ENCODE results near the gene LOXL1.

Gene LOXL1

GRCh38 chr15:73981761-73982221 lies 55.5 kb downstream of the LOXL1 start:
- DNase-seq (ENCODE audit: low read depth): no peak

GRCh38 chr15:73982222-73982962 lies 56.1 kb downstream of the LOXL1 start:
- no peak for DNase-seq (ENCODE audit: low read depth)

GRCh38 chr15:73983211-73983727 lies 57.0 kb downstream of the LOXL1 start:
- no peak for DNase-seq (ENCODE audit: low read depth)

- DNase-seq (ENCODE audit: low read depth): no peak
Observed at GRCh38 chr15:73983773-73984172, 57.5 kb downstream of the LOXL1 start.

- no peak for DNase-seq (ENCODE audit: low read depth)
Observed at GRCh38 chr15:73984208-73984979, 58.1 kb downstream of the LOXL1 start.

DNA sequence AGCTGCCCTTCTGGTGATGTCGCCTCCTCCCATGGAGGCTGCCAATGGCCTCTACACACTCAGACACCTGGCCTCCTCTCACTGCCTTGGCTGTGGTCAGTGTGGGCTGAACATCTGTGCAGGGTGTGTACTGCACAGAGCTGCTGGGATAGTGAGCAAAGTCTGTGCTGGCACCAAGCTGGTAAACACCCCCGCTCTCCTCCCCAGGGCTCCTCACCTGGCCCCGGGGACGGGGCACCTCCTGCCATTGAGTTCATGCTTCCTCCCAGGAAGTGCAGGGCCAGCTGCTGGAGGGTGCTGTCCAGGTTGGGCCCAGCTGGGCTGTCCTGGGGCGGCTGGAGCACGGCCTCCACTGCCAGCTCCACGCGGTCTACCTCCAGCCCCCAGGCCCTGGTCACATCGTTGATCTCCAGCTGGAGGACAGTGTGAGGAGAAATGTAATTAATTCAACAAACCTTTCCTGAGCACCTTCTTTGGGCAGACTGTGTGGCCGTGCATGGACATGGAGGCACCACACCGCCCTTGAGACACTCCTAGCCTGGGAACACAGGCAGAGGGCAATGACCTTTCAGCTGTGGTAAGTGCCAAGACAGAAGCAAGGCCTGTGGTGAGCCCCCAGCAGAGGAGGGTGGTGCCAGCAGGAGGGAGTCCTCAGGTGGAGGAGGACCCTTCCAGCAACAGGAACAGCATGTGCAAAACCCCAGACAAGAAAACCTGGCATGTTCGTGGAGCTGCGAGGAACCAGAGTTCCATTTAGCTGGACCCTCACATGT lies 59.0 kb downstream of the LOXL1 start:
- no peak for DNase-seq (ENCODE audit: low read depth)

DNA sequence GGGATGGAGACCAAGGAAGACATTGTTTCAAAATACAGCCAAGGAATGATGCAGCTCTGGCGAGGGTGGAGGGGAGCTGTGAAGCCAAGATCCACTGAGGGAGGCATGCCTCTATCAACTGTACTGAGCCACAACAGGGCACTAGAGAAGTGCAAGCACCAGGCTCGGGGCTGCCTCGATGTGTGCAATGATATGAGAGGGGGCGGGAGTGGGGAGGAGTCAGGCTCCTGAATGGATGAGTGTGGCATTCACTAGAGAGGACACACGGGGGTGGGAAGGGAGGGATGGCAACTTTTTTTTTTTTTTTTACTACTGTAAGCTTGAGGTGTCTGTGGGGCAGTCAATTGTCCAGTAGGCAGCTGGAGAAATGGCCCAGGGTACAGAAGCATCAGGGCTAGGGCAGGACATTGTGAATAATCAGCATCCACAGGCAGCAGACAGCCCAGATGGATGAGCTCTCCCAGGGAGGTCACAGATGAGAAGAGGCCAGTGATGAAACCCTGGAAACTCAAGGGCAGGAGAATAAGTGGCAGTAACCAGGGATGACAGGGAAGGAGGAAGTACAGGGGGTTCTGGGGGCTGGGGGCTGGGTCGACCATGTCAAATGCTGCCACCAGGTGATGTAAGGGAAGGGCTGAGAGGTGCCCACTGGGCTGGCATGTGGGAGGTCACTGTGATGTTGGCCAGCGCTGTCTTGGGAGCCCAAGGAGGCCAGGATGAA lies 60.0 kb downstream of the LOXL1 start:
- no peak for DNase-seq (ENCODE audit: low read depth)

GRCh38 chr15:73986776-73987056 lies 60.5 kb downstream of the LOXL1 start:
- no peak for DNase-seq (ENCODE audit: low read depth)

- no peak for DNase-seq (ENCODE audit: low read depth)
Observed at GRCh38 chr15:73987250-73987649, 61.0 kb downstream of the LOXL1 start.

- no peak for DNase-seq (ENCODE audit: low read depth)
Observed at GRCh38 chr15:73987681-73988444, 61.6 kb downstream of the LOXL1 start.

DNA sequence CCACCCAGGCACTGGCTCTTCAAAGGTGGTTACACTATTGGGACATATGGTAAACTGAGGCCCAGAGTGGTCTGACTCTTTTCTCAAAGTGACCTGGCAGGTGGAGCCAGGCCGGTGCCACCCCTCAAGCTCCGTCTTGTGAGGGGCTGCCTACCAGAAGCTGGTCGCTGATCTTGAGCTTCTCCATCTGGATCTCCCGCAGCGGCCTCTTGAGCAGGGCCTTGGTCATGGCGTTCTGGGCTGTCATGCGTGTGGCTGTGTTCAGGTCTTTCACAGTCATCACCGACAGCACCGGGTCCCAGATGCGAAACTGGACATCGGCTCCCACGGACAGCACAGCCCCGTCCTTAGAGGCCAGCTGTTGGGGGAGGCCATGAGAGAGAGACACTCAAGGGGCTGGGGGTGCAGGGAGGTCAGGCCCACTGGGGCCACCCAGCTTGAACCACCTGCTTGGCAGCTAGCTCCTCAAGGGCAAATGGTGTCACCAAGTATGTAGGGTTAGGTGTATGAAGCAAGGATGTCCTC lies 62.2 kb downstream of the LOXL1 start:
- no peak for DNase-seq (ENCODE audit: low read depth)

DNA sequence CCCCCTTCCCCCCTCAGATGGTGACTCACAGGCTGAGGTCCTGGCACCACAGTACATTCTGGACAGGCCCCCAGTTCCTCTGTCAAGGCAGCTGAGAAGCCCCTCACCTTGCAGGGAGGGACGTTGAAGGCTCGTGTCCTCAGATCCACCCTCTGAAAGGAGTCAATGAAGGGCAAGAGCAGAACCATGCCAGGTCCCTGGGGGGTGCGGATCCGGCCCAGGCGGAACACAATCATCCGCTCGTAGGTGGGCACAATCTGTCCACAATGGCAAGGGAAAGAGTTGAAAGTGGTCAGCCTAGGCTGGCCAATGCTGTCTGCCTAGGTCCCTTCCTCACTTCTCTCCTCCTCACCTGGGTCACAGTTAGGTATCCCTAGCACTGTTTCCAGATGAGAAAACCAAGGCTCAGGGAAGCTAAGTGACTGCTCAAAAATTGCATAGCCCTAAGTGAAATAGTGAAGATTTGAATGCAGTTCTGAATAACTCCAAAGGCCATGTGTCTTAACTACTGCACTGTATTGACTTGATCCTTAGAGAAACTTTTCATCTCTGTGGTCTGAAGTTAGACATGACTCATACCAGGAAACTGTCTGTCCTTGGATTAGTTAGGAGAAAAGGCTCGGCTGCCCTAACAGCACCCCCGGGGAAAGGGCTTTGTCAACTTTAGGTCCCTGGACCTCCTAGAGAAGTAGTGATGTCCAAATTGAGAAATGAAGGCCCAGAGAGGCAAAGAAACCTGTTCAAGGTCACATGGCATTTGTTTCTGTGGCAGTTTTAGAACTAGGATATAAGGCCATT lies 62.9 kb downstream of the LOXL1 start:
- no peak for DNase-seq (ENCODE audit: low read depth)

- DNase-seq (ENCODE audit: low read depth): no peak
Observed at GRCh38 chr15:73990250-73991005, 64.2 kb downstream of the LOXL1 start.

DNA sequence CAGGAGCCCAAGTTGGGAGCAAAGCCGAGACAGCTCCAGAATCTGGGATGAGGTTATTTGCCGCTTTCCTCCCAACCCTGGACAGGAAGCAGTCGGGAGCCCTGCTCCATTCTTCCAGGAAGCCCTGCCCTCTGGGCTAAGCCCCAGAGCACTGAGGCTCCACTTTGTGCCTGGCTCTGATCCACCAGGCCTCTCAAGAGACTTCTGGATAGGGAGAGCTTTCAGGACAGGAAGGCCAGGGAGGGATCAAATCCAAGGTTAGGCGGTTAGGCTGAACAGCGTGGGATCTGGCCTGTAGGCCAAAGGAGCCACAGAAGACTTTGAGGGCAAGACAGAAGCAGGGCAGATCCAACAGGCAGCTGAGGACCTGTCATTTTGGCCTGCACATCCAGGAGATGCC lies 65.0 kb downstream of the LOXL1 start:
- no peak for DNase-seq (ENCODE audit: low read depth)

DNA sequence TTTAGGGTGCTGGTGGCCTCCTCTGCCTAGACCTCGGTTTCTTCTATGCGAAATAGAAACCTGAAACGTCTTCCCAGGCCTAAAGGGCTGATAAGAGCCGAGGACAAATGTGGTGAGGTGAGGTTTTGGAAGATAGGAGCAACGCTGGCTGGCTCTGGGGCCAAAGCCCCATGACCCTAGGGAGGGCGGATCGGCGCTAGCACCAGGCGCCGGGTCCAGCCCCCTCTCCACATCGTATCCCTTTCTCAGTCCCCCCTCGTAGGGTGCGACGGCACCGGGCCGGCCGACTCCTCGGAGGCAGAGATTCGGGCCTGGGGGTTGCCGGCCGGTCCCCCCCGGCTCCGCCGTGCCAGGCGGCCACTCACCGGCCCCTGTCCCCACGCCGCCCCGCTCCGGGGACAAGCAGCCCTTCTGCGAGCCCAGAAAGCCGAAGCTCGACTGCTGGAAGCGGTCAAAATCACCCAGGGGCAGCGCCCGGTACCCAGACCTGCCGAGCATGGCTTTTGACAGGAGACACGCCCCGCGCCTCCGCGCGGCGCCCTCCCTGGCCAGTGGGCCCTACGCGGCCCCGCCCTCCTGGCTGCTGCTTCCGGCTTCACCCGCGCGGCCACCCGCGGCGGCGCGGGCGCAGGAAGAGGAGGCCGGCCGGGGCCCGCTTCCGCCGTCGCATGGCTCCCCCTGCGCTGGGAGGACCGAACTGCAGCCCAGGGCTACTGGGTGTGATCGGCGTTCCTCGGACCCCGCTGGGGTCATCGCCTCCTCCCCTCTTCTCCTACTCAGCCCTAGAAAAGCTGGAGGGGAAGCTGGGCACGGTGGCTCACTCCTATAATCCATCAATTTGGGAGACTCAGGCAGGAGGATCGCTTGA lies 65.7 kb downstream of the LOXL1 start, which contains the start of gene STOML1:
Gene STOML1, minus strand, starts transcription at position 570 of the 868 bp plus-strand sequence. Its CDS starts 72 bp downstream, at position 498.
- DNase-seq (ENCODE audit: low read depth): peak; percentile 98

DNA sequence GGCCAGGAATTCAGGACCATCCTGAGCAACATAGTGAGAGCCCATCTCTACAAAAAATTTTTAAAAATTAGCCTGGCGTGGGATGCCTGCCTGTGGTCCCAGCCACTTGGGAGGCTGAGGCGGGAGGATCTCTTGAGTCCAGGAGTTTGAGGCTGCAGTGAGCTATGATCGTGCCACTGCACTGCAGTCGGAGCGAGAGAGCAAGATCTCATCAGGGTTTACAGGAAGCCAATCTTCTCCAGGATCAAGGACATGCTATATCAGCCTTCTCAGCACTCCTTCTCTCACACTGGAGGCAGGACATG lies 66.3 kb downstream of the LOXL1 start:
- no peak for DNase-seq (ENCODE audit: low read depth)

DNA sequence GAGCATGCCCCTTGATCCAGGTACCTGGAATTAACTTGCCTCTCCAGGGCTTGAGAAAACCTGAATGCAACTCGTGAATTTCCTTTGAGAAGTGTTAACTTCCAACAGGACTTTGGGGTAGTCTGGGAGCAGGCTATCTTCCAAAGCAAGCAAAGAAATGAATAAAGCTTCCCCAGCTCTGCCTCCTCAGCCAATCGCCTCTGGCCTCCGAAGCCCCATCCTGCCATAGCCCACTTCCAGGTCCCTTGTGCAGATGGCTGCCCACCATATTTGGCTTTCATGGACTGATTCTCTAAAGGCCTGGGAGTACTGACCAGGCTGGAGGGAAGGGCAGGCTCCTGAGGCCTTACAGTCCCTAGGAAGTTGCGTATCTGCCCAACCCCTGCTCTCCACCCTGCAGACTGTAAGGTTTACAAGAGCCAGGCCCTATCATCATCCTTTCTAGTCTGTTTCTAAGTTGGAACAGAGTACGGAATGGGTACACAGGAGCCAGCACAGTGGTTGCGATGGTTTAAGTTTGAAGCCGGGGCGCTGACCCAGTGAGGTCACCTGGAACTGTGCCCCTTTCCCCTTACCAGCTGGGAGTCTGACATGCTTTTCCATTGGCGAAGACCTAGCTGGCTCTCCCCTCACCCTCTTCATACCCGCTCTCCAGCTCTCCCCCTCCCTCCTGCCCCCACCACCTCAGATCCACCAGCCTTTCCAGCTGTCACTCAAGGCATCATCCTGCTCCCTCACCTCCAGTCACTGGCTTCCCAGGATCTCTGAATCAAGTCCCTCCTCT lies 67.1 kb downstream of the LOXL1 start:
- no peak for DNase-seq (ENCODE audit: low read depth)

All from stimulated activated CD8-positive, alpha-beta memory T cell treated with anti-CD3 and anti-CD28 coated beads, Interleukin-15, amount 100 ng/mL, for 24 hours (primary cell).